AG04449 (cell line): ENCODE results near the gene GRXCR2.

ENCODE experiments used
- CTCF ChIA-PET: fragments of 350-600 bp; formaldehyde crosslinking; extraction: SDS; loops from one replicate; lab custom pipeline; 2021; ENCODE audit warnings: antibody characterized with exemption; lab: Yijun Ruan, JAX
- POLR2A ChIA-PET: fragments of 400-600, 350-600 bp; formaldehyde crosslinking; extraction: SDS; loops from one replicate; lab custom pipeline; 2020; ENCODE audit warnings: antibody characterized with exemption, inconsistent platforms; lab: Yijun Ruan, JAX
- DNase-seq: peaks from one replicate; pipeline ENCODE4 v3.0.0-alpha.2; 2010; ENCODE audit warnings: low read depth, low spot score
- H3K4me3 ChIP-seq: 2 replicates; pipeline ENCODE4 v1.5.1; 2011; ENCODE audit warnings: low read depth, mild to moderate bottlenecking, control low read depth, low read length
- TF ChIP-seq, protein P1 (sequence below): IDR thresholded peaks from one replicate; pipeline ENCODE4 v1.5.1; 2011; ENCODE audit warnings: mild to moderate bottlenecking, moderate library complexity, low read length, control low read depth, inconsistent platforms; ENCODE audit not compliant: insufficient read depth; ENCODE audit errors: missing control alignments

Gene GRXCR2

GRCh38 chr5:145908206-145908960, 35.6 kb upstream of the GRXCR2 start:
- H3K4me3 ChIP-seq = no peak overlapping the region
- TF ChIP-seq, protein P1, sequence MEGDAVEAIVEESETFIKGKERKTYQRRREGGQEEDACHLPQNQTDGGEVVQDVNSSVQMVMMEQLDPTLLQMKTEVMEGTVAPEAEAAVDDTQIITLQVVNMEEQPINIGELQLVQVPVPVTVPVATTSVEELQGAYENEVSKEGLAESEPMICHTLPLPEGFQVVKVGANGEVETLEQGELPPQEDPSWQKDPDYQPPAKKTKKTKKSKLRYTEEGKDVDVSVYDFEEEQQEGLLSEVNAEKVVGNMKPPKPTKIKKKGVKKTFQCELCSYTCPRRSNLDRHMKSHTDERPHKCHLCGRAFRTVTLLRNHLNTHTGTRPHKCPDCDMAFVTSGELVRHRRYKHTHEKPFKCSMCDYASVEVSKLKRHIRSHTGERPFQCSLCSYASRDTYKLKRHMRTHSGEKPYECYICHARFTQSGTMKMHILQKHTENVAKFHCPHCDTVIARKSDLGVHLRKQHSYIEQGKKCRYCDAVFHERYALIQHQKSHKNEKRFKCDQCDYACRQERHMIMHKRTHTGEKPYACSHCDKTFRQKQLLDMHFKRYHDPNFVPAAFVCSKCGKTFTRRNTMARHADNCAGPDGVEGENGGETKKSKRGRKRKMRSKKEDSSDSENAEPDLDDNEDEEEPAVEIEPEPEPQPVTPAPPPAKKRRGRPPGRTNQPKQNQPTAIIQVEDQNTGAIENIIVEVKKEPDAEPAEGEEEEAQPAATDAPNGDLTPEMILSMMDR = no peak
- CTCF ChIA-PET = interaction anchor here (1.0 to 2.5 kb wide), 6 partner anchors 13 to 141 kb away, joined by 3 to 14 read pairs (median 4); no protein-coding TSS in a partner anchor
- DNase-seq = no peak
- POLR2A ChIA-PET = no interaction called here

GRCh38 chr5:145906401-145906800, 33.6 kb upstream of the GRXCR2 start:
- TF ChIP-seq, protein P1 = no peak
- POLR2A ChIA-PET = no interaction called here
- no peak overlapping the region for H3K4me3 ChIP-seq
- DNase-seq = no peak
- CTCF ChIA-PET = interaction anchor here (0.7 to 1.1 kb wide), 4 partner anchors 18 to 143 kb away, joined by 3 to 6 read pairs (median 4); no protein-coding TSS in a partner anchor

DNA sequence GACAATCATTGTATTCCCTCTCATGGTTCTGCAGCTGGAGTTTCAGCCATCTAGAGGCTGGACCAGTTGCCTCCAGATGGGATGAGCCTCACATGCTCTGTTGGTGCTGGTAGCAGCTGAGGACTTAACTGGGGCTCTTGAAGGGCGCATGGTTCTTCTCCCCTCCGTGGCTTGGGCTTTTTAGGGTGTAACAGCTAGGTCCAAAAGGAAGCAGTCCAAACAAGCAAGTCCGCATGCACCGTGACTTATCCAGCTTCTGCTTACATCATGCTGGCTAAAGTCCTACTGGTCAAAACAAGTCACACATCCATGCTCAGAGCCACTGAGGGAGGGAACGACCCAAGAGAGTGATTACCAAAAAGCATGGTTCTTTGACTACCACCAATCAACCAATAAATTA, 31.9 kb upstream of the GRXCR2 start:
- POLR2A ChIA-PET = interaction anchor here (0.6 kb wide), 1 partner anchor 49 kb away, joined by 3 read pairs; no protein-coding TSS in a partner anchor
- DNase-seq = no peak
- CTCF ChIA-PET = interaction anchor here (1.8 kb wide), 1 partner anchor 17 kb away, joined by 8 read pairs; no protein-coding TSS in a partner anchor
- H3K4me3 ChIP-seq = no peak overlapping the region
- TF ChIP-seq, protein P1 = no peak

DNA sequence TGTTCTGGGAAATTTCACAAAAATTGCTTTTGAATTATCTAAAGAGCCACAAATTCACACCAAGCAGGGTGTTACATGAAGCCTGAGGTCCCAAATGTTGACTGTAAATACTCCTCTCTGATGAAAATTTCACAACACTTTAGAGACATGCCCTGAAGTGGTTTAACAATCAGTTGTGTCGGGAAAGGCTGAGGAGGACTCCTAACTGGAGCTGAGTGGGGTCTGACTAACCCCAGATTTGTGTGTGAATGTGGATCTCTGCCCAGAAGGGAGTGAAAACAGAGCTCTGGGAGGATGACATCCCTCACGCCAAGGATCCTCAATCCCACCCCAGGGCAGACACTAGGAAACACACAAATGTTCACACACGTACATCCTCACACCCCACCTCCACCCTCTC, 31.1 kb upstream of the GRXCR2 start:
- peak; percentile 42 for DNase-seq
- no peak overlapping the region for H3K4me3 ChIP-seq
- CTCF ChIA-PET = interaction anchor here (1.5 to 3.3 kb wide), 4 partner anchors 12 to 19 kb away, joined by 4 to 28 read pairs (median 6); no protein-coding TSS in a partner anchor
- POLR2A ChIA-PET = interaction anchor here (0.6 kb wide), 1 partner anchor 33 kb away, joined by 4 read pairs; no protein-coding TSS in a partner anchor
- TF ChIP-seq, protein P1 = no peak

DNA sequence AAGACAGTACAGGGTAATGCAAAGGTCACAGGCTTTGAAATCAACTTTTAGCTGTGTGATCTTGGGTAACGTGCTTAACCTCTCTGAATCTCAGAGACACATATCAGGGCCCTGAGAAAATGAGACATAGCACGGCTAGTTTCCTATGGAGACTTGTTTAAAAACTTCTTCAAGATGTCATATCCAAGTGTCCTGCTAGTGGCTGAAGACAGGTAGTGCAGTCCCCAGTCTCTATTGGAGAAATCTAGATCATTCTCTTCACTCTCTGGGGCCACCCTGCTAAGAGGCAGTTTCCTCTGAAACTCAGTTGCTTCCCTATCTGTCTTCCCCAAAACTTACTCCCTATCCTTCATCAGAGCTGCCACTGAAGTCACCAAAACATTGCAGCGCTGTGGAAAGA, 30.3 kb upstream of the GRXCR2 start:
- ChIA-PET CTCF (interaction anchor here (1.5 to 3.3 kb wide), 4 partner anchors 13 to 77 kb away, joined by 4 to 28 read pairs (median 5); no protein-coding TSS in a partner anchor), POLR2A (interaction anchor here (0.6 kb wide), 1 partner anchor 34 kb away, joined by 4 read pairs; no protein-coding TSS in a partner anchor)
- no peak overlapping the region for H3K4me3 ChIP-seq
- TF ChIP-seq, protein P1 = peak; percentile 15
- no peak for DNase-seq

DNA sequence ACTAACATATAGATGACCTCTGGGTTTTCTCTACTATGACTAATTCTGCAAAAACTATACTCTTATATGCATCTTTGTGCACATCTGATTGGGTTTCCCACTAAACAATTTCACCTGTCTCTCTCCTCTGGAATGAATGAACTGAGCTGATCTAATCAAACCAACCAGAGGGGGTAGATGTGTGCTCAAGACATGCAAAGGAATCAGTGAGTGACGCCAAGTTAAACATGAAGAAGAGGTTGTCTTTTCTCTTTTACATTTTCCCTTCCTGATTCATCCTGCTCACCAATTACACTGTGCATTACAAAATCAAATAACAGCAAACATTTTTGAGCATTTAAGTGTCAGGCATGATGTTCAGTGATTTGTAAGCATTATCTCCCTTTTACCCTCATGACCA, 29.6 kb upstream of the GRXCR2 start:
- no peak overlapping the region for H3K4me3 ChIP-seq
- CTCF ChIA-PET = interaction anchor here (1.5 to 3.3 kb wide), 4 partner anchors 15 to 147 kb away, joined by 4 to 28 read pairs (median 6); no protein-coding TSS in a partner anchor
- POLR2A ChIA-PET = no interaction called here
- peak; percentile 46 for DNase-seq
- TF ChIP-seq, protein P1 = no peak
